GM18517 (cell line): ENCODE results near the gene CDH16.
"Not testable (repeated sequence)": the region's sequence is repeated elsewhere in the genome, so short reads cannot be mapped to it uniquely, and the experiment has no call there.

Experiments
- ATAC-seq: cut with Tn5 transposase; IDR thresholded peaks from one replicate; pipeline ENCODE4 v1.9.1; 2021; ENCODE audit warnings: mild to moderate bottlenecking, moderate library complexity; ENCODE audit not compliant: unreplicated experiment

Gene CDH16

GRCh38 chr16:66898933-66899309 lies 19.8 kb downstream of the CDH16 start:
- no peak for ATAC-seq

DNA sequence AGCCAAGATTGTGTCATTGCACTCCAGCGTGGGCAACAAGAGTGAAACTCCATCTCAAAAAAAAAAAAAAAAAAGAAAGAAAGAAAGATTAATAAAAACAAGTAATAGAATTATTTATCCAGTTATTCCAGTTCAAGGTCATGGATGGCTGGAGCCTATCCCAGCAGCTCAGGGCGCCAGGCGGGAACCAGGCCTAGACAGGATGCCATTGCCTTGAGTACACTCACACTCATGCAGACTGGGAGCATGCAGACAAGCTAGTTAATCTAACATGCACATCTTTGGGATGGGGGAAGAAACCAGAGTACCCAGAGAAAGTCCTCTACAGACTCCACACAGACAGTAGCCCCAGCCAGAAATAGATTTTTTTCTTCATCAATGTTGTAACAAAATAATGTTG lies 20.5 kb downstream of the CDH16 start:
- ATAC-seq, result no peak

GRCh38 chr16:66896682-66897081 lies 22.0 kb downstream of the CDH16 start:
- ATAC-seq, result not testable (repeated sequence)

- ATAC-seq, result no peak
These were observed 22.7 kb downstream of the CDH16 start for GRCh38 chr16:66895999-66896398.

DNA sequence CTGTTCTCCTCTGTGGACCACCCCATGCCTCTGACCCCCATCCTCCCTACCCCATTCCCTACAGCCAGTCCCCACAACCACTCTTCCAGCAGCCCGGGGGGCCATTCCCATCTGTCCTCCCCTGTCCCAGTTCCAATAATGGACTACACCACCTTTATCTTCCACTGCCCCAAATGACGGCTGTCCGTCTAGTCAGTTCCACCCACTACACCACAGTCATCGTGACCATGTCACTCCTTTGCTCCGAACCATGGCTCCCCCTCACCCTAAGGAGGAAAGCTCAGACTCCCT lies 23.1 kb downstream of the CDH16 start:
- ATAC-seq, result no peak

- no peak for ATAC-seq
These were observed 23.6 kb downstream of the CDH16 start for GRCh38 chr16:66894948-66895688.

GRCh38 chr16:66894055-66894454 lies 24.6 kb downstream of the CDH16 start:
- ATAC-seq, result no peak

- no peak for ATAC-seq
These were observed 26.9 kb downstream of the CDH16 start for GRCh38 chr16:66891797-66892196.

DNA sequence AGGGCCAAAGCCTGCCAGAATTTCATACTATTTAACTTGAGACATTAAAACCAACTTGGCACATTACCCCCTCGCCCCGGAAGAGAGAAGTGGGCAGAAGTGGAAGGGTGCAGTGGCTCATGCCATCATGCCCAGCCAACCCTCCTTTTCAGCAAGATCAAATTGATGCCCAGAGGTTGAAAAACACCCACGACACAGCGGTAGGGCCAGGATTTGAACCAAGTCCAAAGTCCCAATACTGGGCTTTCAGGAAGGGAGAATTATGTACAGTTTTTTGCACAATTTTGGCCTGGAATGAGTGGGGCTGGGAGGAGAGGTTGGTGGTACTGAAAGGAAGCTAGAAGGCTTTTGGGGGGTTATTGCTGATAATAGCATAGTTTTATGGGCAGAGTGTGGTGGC lies 27.3 kb downstream of the CDH16 start:
- no peak for ATAC-seq

DNA sequence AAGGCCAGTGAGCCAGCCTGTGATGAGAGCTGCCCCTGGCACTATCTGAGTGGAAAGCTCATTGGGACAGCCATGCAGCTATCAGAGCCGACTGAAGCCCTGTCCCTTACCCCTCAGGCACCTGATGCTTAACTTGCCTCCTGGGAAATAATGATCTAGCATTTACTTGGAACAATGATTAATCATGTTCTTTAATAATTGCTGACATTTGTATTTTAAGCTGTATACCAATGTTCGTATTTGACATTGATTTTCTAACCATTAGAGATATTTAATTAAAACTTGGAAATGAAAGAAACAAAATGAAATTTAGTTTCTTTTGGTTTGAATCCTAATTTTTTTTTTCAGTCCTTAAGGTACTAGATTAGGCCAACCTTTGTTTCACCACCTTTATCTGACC lies 27.9 kb downstream of the CDH16 start:
- no peak for ATAC-seq

DNA sequence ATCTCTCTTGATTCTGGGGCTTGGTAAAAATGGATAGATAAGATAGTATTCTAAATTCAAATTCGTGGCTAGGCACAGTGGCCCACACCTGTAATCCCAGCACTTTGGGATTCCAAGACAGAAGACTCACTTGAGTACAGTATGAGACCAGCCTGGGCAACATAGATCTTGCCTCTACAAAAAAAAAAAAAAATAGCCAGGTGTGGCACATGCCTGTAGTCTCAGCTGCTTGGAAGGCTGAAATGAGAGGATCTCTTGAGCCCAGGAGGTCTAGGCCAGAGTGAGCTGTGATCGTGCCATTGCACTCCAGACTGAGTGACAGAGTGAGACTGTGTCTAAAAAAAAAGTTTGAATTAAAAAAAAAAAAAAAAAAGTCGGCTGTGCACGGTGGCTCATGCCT lies 29.1 kb downstream of the CDH16 start:
- ATAC-seq, result no peak

DNA sequence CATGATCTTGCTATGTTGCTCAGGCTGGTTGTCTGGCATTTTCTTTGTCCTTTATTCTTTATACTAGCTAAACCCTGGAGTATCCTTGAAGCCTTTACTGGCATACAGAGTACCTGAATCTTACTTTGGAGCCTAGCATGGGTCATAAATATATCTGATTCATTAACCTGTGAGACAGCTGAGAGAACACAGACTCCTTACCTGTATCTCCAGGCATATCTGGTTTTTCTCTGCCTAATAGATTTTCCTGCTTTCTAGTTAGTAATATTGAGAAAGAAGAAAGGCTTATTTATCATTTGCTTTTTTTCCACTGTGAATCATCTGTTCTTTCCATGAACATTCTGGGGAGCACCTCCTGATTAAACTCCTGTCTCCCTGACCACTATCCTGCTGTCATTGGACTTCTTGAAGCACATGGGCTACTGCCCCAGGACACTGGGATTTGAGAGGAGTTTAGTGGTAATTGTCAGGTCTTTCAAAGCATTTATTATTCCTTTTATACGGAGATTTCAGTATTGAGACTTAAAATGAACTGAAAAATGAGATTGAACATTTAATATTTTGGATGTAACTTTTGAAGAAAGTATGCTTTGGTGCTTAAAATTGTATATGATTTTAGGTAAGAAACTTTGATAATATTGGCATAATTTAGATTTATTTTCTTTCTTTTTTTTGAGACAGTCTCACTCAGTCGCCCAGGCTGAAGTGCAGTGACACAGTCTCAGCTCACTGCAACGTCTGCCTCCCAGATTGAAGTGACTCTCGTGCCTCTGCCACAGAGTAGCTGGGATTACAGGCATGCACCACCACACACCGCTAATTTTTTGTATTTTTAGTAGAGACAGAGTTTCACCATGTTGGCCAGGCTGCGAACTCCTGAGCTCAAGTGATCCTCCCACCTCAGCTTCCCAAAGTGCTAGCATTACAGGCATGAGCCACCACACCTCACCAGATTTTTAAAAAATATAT lies 29.8 kb downstream of the CDH16 start:
- ATAC-seq, result no peak

- ATAC-seq, result no peak
These were observed 31.8 kb downstream of the CDH16 start for GRCh38 chr16:66886914-66887313.

GRCh38 chr16:66886321-66886720 lies 32.4 kb downstream of the CDH16 start:
- ATAC-seq, result no peak

DNA sequence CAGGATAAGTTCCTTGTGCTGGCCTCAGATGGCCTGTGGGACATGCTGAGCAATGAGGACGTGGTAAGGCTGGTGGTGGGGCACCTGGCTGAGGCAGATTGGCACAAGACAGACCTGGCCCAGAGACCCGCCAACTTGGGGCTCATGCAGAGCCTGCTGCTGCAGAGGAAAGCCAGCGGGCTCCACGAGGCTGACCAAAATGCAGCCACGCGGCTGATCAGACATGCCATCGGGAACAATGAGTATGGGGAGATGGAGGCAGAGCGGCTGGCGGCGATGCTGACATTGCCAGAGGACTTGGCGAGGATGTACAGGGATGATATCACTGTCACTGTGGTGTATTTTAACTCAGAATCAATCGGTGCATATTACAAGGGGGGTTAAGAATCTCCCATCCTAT lies 33.2 kb downstream of the CDH16 start:
- no peak for ATAC-seq

DNA sequence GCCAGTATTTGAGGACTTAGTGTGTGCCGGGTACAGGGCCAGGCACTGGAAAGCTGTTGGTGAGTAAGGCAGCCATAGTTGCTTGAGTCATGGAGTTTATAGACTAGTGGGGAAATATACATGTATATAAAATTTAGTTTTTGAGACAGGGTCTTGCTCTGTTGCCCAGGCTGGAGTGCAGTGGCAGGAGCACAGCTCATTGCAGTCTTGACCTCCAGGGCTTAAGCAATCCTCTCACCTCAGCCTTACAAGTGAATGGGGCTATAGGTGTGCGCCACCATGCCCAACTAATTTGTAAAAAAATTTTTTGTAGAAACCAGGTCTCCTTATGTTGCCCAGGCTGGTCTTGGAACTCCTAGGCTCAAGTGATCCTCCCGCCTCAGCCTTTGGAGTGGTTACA lies 36.0 kb downstream of the CDH16 start:
- no peak for ATAC-seq

- no peak for ATAC-seq
These were observed 36.6 kb downstream of the CDH16 start for GRCh38 chr16:66881964-66882508.

DNA sequence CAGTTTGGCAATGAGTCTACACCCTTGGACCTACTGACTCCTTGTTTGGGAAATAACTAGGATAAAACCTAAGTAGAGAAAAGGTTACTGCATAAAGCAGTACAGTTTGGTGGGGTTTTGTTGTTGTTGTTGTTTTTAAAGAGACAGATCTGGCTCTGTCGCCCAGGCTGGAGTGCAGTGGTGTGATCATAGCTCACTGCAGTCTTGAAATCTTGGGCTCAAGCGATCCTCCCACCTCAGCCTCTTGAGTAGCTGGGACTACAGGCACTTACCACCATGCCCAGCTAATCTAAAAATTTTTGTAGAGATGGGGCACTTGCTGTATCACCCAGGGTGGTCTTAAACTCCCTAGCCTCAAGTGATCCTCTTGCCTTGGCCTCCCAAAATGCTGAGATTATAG lies 37.1 kb downstream of the CDH16 start:
- no peak for ATAC-seq

GRCh38 chr16:66881014-66881417 lies 37.7 kb downstream of the CDH16 start:
- ATAC-seq, result peak; percentile 1

DNA sequence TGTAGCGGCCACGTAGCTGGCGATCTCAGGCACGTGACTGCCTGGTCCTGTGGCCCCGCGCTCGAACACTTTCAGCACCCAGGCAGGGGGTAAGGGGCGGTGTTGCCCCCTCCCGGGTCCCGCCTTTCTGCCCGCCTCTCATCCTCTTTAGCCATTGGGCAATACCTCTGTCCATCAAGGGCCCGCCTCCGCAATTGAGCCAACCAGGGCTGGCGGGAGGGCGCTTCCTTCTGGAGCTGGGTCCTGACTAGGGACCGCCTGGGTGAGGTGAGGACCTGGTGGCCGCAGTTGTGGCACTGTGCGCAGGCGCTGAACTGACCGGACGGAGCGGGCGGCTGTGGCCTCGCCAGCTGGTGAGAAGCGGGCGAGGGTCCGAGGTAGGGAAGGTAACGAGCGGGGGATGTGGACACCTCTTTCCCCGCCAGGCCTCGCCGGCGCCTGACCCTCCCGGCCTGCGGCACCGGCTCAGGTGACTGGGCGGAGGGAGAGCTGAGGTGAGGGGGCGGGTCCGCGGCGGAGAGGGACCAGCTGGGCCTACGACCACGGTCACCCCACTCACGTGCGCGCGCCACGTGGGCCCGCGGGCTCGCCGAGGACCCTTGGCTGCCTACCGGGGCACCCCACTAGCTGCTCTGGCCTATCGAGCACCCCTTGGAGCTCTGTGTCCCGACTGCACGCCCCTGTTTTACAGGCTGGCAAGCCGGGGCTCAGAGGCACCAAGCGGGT lies 38.2 kb downstream of the CDH16 start, which contains the start of gene PDP2:
PDP2 (plus strand) TSS at position 228 of the 726 bp plus-strand sequence. CDS start 3,770 bp downstream, outside the sequence.
- peak; percentile 88 for ATAC-seq

DNA sequence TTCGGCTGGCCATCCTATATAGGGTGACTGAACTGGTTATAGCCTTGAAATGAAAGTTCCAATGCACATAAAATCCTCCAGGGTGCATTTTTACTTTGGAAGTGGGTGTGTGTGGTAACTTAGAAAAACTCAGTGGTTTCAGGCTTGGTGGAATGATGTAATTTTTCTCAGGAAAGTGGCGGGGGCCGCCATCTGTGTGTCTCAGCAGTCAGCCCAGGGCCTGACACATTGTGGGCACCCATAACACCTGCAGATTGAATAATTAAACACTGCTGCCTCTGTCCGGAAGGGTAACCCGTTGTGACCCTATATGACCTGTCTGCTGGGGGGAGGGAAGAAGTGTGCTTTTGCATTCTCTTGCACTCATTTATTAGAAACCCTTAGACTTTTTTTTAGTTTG lies 40.6 kb downstream of the CDH16 start:
- ATAC-seq, result peak; percentile 37
